ENCODE data around the gene NIPAL4. TPM values are rescaled to one million over a fixed set of nuclear protein-coding genes. Genes with fewer than 3 reads are reported as not detected.
A peak's percentile ranks its signal among the peaks of the same experiment; 100 is the strongest.
"Not testable (repeated sequence)": the region's sequence is repeated elsewhere in the genome, so short reads cannot be mapped to it uniquely, and the experiment has no call there.

NIPAL4 gene
- 1 to 10 TPM; 3.1 to 5.9 TPM for total RNA-seq

DNA sequence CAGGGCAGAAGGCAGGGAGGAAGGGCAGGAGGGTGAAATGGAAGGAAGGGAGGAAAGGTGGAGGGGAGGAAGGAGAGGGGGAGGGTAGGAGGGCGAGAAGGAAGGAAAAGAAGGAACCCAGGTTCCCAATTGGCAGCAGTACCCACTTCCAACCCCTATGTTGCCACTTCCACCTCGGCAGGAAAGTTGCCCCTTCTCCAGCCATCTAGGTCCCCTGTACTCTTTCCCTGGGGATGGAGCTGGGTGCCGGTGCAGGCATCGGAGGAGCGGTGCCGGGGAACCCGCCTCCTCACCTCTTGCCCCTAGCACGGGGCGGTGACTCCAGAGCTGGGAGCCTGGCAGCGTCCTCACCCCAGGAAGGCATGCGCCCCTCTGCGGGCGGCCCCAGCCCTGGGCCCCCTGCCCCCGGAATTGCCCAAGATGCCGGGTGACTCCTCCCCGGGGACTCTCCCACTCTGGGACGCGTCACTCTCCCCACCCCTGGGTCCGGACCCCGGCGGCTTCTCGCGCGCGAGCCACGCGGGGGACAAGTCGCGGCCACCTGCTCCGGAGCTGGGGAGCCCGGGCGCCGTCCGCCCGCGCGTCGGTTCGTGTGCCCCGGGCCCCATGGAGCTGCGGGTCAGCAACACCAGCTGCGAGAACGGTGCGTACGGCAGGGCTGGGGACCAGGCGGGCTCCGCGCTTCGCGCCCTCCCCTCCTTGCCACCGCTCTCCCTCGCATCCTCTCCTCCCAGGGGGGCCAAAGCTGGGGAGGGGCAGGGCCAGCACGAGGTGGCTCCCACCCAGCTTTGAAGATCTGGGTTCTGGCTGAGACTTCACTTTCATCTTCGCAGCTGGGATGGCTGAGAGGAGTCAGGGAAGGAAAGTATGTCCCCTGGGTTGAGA is at the start of gene NIPAL4:
TSS of gene NIPAL4 (plus strand) at position 499 of the 885 bp plus-strand sequence. CDS start at position 607, 108 bp downstream.
- no peaks in the 10 kb centered on the region for H3K9me3 Mint-ChIP-seq

DNA sequence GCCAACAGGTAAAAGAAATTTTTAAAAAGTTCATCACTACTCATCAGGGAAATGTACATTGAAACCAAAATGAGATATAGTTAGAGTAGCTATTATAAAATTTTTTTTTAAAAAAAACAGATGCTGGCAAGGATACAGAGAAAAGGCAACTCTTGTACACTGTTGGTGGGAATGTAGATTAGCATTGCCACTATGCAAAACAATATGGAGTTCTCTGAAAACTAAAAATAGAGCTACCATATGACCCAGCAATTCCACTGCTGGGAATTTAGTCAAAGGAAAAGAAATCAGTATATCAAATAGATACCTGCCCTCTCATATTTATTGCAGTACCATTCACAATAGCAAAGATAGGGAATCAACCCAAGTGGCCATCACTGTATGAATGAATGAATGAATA is 44.2 kb upstream of the NIPAL4 start:
- peaks cover 23% of the 10 kb centered on the region for H3K27me3 Mint-ChIP-seq (ENCODE audit: low read depth)
- H3K9me3 Mint-ChIP-seq = peaks cover 3 to 9% of the 10 kb centered on the region in 2 donors
- H3K27ac Mint-ChIP-seq = no peak overlapping the region
- no peaks in the 10 kb centered on the region for H3K4me1 Mint-ChIP-seq (ENCODE audit: low read depth)
- ATAC-seq (replicated peaks in 1 of 2) = no peak
- no peak for DNase-seq
- peaks cover 0 to 5% of the 10 kb centered on the region in 2 donors for H3K36me3 Mint-ChIP-seq (ENCODE audit: insufficient read depth in 2 of 2)
- H3K4me3 Mint-ChIP-seq = no peak overlapping the region

More for the DNA sequence above, at the start of gene NIPAL4:
- Mint-ChIP-seq H3K36me3 (ENCODE audit: insufficient read depth in 2 of 2) (peaks cover 0 to 5% of the 10 kb centered on the region in 2 donors), H3K27me3 (ENCODE audit: low read depth) (peaks cover 30% of the 10 kb centered on the region), H3K4me1 (ENCODE audit: low read depth) (peaks cover 36% of the 10 kb centered on the region), H3K4me3 (peak within 1 kb of the TSS; percentile 77 to 83), H3K27ac (no peak within 1 kb of the TSS)
- ATAC-seq (replicated peaks in 1 of 2) (peak; percentile 14 to 37), DNase-seq (peak; percentile 62 to 65)

GRCh38 chr5:157419521-157419920 is 40.5 kb upstream of the NIPAL4 start:
- not testable (repeated sequence) for H3K27ac Mint-ChIP-seq; DNase-seq; H3K9me3 Mint-ChIP-seq; H3K4me3 Mint-ChIP-seq; H3K4me1 Mint-ChIP-seq (ENCODE audit: low read depth); H3K27me3 Mint-ChIP-seq (ENCODE audit: low read depth); ATAC-seq (replicated peaks in 1 of 2); H3K36me3 Mint-ChIP-seq (ENCODE audit: insufficient read depth in 2 of 2)

- not testable (repeated sequence) for H3K4me3 Mint-ChIP-seq; ATAC-seq (replicated peaks in 1 of 2); H3K27ac Mint-ChIP-seq; H3K36me3 Mint-ChIP-seq (ENCODE audit: insufficient read depth in 2 of 2); DNase-seq; H3K4me1 Mint-ChIP-seq (ENCODE audit: low read depth); H3K9me3 Mint-ChIP-seq
- H3K27me3 Mint-ChIP-seq (ENCODE audit: low read depth) = peaks cover 29% of the 10 kb centered on the region
Measured at GRCh38 chr5:157429920-157430319, 30.1 kb upstream of the NIPAL4 start.

DNA sequence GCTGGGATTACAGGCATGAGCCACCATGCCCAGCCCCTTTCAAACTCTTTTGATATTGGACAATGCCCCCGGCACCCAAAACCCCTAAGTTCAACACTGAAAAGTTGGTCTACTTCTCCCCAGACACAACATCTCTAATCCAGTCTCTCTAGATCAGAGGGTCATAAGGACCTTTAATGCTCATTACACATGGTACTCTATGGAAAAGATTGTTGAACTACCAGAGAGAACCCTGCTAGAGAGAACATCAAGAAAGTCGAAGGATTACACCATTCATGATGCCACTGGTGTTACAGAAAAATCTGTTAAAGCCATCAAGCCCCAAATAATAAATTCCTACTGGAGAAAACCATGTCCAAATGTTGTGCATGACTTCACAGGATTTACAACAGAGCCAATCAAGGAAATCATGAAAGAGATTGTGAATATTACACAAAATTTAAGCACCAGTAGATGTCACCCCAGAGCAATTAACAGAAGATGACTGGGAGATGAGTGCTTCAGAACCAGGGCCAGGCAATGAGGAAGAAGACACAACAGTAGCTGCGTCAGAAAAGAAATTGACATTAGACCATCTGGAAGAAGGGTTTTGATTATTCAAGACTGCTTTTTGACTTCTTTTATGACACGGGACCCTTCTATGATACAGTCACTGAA is 28.3 kb upstream of the NIPAL4 start:
- Mint-ChIP-seq H3K9me3 (no peaks in the 10 kb centered on the region), H3K4me1 (ENCODE audit: low read depth) (peaks cover 9% of the 10 kb centered on the region), H3K27me3 (ENCODE audit: low read depth) (peaks cover 15% of the 10 kb centered on the region), H3K4me3 (no peak overlapping the region), H3K36me3 (ENCODE audit: insufficient read depth in 2 of 2) (peaks cover 1 to 3% of the 10 kb centered on the region in 2 donors), H3K27ac (no peak overlapping the region)
- ATAC-seq (replicated peaks in 1 of 2) (peak; percentile 74 to 88), DNase-seq (peak; percentile 14 to 42)

GRCh38 chr5:157434096-157434495 is 25.9 kb upstream of the NIPAL4 start:
- no peak overlapping the region for H3K27ac Mint-ChIP-seq
- peaks cover under 1% of the 10 kb centered on the region for H3K27me3 Mint-ChIP-seq (ENCODE audit: low read depth)
- H3K4me1 Mint-ChIP-seq (ENCODE audit: low read depth) = peaks cover 9% of the 10 kb centered on the region
- no peaks in the 10 kb centered on the region for H3K9me3 Mint-ChIP-seq
- H3K4me3 Mint-ChIP-seq = no peak overlapping the region
- ATAC-seq (replicated peaks in 1 of 2) = no peak
- H3K36me3 Mint-ChIP-seq (ENCODE audit: insufficient read depth in 2 of 2) = peaks cover 1 to 3% of the 10 kb centered on the region in 2 donors
- DNase-seq = no peak

DNA sequence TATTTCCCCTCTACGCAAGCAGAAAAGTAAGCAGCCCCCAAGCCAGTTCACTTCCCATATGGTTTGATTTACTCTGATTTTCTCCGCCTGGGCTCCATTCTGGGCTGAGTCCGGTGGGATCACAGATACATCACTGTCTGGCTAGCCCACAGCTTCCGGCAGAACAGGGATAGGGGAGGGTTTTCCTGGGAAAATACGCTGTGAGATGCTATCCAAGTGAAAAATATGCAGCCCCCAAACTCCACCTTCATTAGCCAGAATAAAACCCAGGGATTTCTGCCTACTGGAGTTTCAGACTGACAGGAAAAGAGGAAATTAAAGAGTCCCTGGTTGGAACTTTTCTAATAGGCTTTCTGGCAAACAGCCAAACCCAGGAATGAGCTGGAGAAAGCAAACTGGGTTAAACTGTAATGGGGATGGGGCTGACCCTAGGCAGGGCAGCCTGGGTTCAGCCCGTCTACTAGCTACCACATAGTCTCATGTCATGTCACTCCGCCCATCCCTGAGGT is 16.9 kb upstream of the NIPAL4 start:
- peaks cover 0 to 3% of the 10 kb centered on the region in 2 donors for H3K9me3 Mint-ChIP-seq
- H3K27me3 Mint-ChIP-seq (ENCODE audit: low read depth) = no peaks in the 10 kb centered on the region
- DNase-seq (no peak), ATAC-seq (replicated peaks in 1 of 2) (no peak)
- H3K36me3 Mint-ChIP-seq (ENCODE audit: insufficient read depth in 2 of 2) = peaks cover 0 to 2% of the 10 kb centered on the region in 2 donors
- no peaks in the 10 kb centered on the region for H3K4me1 Mint-ChIP-seq (ENCODE audit: low read depth)
- no peak overlapping the region for H3K4me3 Mint-ChIP-seq
- H3K27ac Mint-ChIP-seq = no peak overlapping the region

DNA sequence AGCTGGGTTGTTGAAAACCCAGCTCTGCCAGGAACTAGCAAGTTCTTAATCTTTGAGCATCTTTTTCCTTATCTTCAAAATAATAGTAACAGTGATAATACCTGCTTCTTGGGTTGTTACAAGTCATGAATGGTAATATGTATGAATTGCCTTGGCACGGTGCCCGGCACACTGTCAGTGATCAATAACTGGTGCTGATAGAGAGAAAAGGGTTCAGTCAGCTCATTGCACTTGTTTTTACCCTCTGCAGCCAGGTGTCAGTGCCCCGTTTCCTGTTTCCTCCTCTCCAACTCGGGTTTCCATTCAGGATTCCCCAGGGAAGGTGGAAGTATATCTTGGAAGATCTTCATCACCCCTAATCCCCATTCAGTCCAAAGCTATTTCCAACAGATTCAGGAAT is 15.8 kb upstream of the NIPAL4 start:
- no peak overlapping the region for H3K27ac Mint-ChIP-seq
- peaks cover 0 to 3% of the 10 kb centered on the region in 2 donors for H3K9me3 Mint-ChIP-seq
- no peaks in the 10 kb centered on the region for H3K27me3 Mint-ChIP-seq (ENCODE audit: low read depth)
- ATAC-seq (replicated peaks in 1 of 2) (no peak), DNase-seq (no peak)
- H3K4me1 Mint-ChIP-seq (ENCODE audit: low read depth) = no peaks in the 10 kb centered on the region
- H3K4me3 Mint-ChIP-seq = no peak overlapping the region
- peaks cover 0 to 2% of the 10 kb centered on the region in 2 donors for H3K36me3 Mint-ChIP-seq (ENCODE audit: insufficient read depth in 2 of 2)

DNA sequence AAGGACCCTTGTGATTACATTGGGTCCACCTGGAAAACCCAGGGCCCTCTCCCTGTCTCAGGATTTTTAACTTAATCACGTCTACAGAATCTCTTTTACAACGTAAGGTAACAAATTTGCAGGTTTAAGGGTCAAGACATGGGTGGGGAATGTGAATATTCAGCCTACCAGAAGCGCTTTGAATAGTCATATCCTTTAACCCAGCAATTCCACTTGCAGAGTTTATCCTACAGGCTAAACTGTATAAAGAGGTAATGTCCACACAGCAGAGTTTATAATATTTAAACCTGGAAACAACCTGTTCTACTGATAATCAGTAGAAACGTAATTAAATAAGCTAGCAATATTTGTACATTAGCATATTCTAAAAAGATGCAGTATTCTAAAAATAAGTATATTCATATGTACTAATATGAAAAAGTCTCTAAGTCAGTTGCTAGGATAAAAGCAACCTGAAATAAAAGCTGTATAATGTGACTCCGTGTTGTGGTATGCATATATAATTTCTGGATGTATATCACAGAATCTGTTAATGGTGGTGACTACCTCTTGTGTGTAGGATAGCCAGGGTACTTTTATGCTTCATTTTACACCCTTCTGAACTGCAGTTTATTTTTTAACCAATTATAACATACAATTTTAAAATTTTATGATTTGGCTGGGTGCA is 14.1 kb upstream of the NIPAL4 start:
- Mint-ChIP-seq H3K27ac (no peak overlapping the region), H3K36me3 (ENCODE audit: insufficient read depth in 2 of 2) (no peaks in the 10 kb centered on the region), H3K27me3 (ENCODE audit: low read depth) (no peaks in the 10 kb centered on the region), H3K4me3 (no peak overlapping the region), H3K4me1 (ENCODE audit: low read depth) (no peaks in the 10 kb centered on the region), H3K9me3 (no peaks in the 10 kb centered on the region)
- ATAC-seq (replicated peaks in 1 of 2) (no peak), DNase-seq (no peak)

DNA sequence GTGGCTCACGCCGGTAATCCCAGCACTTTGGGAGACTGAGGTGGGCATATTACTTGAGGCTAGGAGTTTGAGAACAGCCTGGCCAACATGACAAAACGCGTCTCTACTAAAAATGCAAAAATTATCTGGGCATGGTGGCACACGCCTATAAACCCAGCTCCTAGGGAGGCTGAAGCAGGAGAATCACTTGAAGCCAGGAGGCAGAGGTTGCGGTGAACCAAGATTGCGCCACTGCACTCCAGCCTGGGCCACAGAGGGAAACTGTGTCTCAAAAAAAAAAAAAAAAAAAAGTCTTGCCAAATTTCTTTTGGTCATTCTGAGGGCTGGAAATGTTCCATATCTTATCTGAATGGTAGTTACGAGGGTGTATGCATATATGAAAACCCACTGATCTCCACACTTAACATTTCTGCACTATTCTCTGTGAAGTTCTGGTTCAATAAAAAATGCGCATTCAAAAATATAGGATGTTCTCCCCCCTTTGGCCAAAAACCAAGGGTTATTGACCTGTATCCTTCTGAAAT is 13.5 kb upstream of the NIPAL4 start:
- DNase-seq (no peak), ATAC-seq (replicated peaks in 1 of 2) (no peak)
- Mint-ChIP-seq H3K27ac (no peak overlapping the region), H3K9me3 (no peaks in the 10 kb centered on the region), H3K4me3 (no peak overlapping the region), H3K4me1 (ENCODE audit: low read depth) (no peaks in the 10 kb centered on the region), H3K36me3 (ENCODE audit: insufficient read depth in 2 of 2) (no peaks in the 10 kb centered on the region), H3K27me3 (ENCODE audit: low read depth) (no peaks in the 10 kb centered on the region)

GRCh38 chr5:157447201-157447637 is 12.8 kb upstream of the NIPAL4 start:
- no peak overlapping the region for H3K27ac Mint-ChIP-seq
- H3K4me3 Mint-ChIP-seq = no peak overlapping the region
- no peak for ATAC-seq (replicated peaks in 1 of 2)
- no peaks in the 10 kb centered on the region for H3K9me3 Mint-ChIP-seq
- H3K36me3 Mint-ChIP-seq (ENCODE audit: insufficient read depth in 2 of 2) = no peaks in the 10 kb centered on the region
- DNase-seq = no peak
- no peaks in the 10 kb centered on the region for H3K4me1 Mint-ChIP-seq (ENCODE audit: low read depth)
- no peaks in the 10 kb centered on the region for H3K27me3 Mint-ChIP-seq (ENCODE audit: low read depth)

DNA sequence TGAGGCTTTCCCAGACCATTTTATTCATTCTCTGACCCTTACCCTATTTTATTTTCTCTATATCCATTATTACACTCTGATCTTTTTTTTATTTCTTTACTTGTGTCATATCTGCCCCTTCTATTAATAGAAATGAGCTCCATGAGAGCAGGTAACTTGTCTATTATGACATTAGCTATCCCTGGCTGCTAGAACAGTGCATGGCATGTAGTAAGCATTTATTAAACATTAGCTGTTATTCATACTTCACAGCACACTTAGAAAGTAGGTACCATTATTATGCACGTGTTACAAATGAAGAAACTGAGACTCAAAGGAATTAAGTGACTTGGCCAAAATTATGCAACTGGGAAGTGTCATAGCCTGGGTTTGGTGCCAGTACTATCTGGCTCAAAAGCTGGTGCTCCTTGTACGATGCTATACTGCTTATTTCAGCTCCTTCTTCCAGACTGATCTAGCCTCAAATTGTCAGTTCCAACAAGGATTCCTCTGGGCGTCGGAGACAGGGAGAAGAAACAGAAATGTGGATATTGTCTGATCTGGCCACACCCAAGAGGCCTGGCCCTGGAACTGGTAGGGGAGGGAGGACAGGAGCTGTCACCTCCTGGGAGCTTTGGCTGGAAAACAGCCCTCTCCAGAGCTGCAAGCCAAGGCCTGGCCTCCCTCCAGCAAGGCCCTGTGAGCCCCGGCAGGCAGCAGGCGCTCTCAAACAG is 10.8 kb upstream of the NIPAL4 start:
- no peak for DNase-seq
- Mint-ChIP-seq H3K27ac (no peak overlapping the region), H3K4me3 (no peak overlapping the region), H3K36me3 (ENCODE audit: insufficient read depth in 2 of 2) (no peaks in the 10 kb centered on the region), H3K9me3 (no peaks in the 10 kb centered on the region), H3K4me1 (ENCODE audit: low read depth) (no peaks in the 10 kb centered on the region), H3K27me3 (ENCODE audit: low read depth) (peaks cover 2% of the 10 kb centered on the region)
- no peak for ATAC-seq (replicated peaks in 1 of 2)

Data from activated T-cell treated with anti-CD3 and anti-CD28 coated beads, Interleukin-2, amount 50 U/mL, for 72 hours (primary cell).